ENCODE data around the gene DTL. TPM values are rescaled to one million over a fixed set of nuclear protein-coding genes. Genes with fewer than 3 reads are reported as not detected.

Gene DTL
- total RNA-seq, 1 experiment from 2014 or later = 26.7 TPM

- Histone ChIP-seq H3K36me3 (ENCODE audit: control insufficient read depth, insufficient read depth, low read length) (peaks cover 16% of the 10 kb centered on the region), H3K27ac (ENCODE audit: low read length) (peak overlapping the region; percentile 15; the same call in 1 of the 2 replicates), H3K4me1 (ENCODE audit: control insufficient read depth, insufficient read depth, low read length) (peaks cover 32% of the 10 kb centered on the region), H3K9me3 (ENCODE audit: control insufficient read depth, insufficient read depth, low read depth, low read length) (no peaks in the 10 kb centered on the region), H3K4me3 (ENCODE audit: low read depth in 2 of 2, low read length in 2 of 2) (no peak overlapping the region), H3K27me3 (ENCODE audit: control insufficient read depth, insufficient read depth, low read length) (no peaks in the 10 kb centered on the region)
- DNase-seq (ENCODE audit: low read depth, low spot score) (no peak), ATAC-seq (no peak)
- ChIA-PET POLR2A (no interaction called here), CTCF (no interaction called here)
- no TSS peak for BruUV-seq (replicated peaks)
- intact Hi-C loops (cut with micrococcal nuclease; ENCODE audit: unreplicated experiment) = no loop called here
- TF ChIP-seq REST (IDR thresholded peaks at IDR 0.05; ENCODE audit: insufficient read depth in 1 of 2, low read depth in 2 of 2, low read length in 1 of 2) = no peak
- in situ Hi-C loops (cut with HindIII; ENCODE audit: low pct_unique_long_range_greater_than_20kb, low sequenced_read_pairs) = no loop called here
Measured at GRCh38 chr1:212042436-212042835, 6.9 kb downstream of the DTL start.

- ATAC-seq (no peak), DNase-seq (ENCODE audit: low read depth, low spot score) (no peak)
- no TSS peak for BruUV-seq (replicated peaks)
- intact Hi-C loops (cut with micrococcal nuclease; ENCODE audit: unreplicated experiment) (no loop called here), in situ Hi-C loops (cut with HindIII; ENCODE audit: low pct_unique_long_range_greater_than_20kb, low sequenced_read_pairs) (no loop called here)
- Histone ChIP-seq H3K4me3 (ENCODE audit: low read depth in 2 of 2, low read length in 2 of 2) (no peak overlapping the region), H3K9me3 (ENCODE audit: control insufficient read depth, insufficient read depth, low read depth, low read length) (no peaks in the 10 kb centered on the region), H3K4me1 (ENCODE audit: control insufficient read depth, insufficient read depth, low read length) (peaks cover 13% of the 10 kb centered on the region), H3K27ac (ENCODE audit: low read length) (no peak overlapping the region), H3K36me3 (ENCODE audit: control insufficient read depth, insufficient read depth, low read length) (peaks cover 10% of the 10 kb centered on the region), H3K27me3 (ENCODE audit: control insufficient read depth, insufficient read depth, low read length) (no peaks in the 10 kb centered on the region)
- POLR2A ChIA-PET = no interaction called here
- TF ChIP-seq POLR2AphosphoS5 (IDR thresholded peaks at IDR 0.05; ENCODE audit: low read depth, low read length) (no peak), SIN3A (IDR thresholded peaks at IDR 0.05; ENCODE audit: borderline replicate concordance, insufficient read depth, low read depth, low read length) (no peak), CTCF (IDR thresholded peaks at IDR 0.05) (no peak), TCF7L2 (IDR thresholded peaks at IDR 0.05; ENCODE audit: low read depth, low read length) (no peak), REST (IDR thresholded peaks at IDR 0.05; ENCODE audit: insufficient read depth in 1 of 2, low read depth in 2 of 2, low read length in 1 of 2) (no peak)
- CTCF ChIA-PET = interaction anchor here (0.5 kb wide), 1 partner anchor 420 kb away, joined by 3 read pairs; no protein-coding TSS in a partner anchor
Measured at GRCh38 chr1:212044851-212045250, 9.3 kb downstream of the DTL start.
